NCI-H2196 treated with DMSO at 0.1 percent for 48 hours (cell line): ENCODE results near the gene KCNQ1.

Experiments used
- DNase-seq: peaks from one replicate; lab custom pipeline; 2025; ENCODE audit not compliant: unreplicated experiment; lab: John Stamatoyannopoulos, UW

The KCNQ1 gene

GRCh38 chr11:2533587-2534133, 88.9 kb downstream of the KCNQ1 start:
- DNase-seq, result no peak

- no peak for DNase-seq
Measured at GRCh38 chr11:2534134-2534956, 89.5 kb downstream of the KCNQ1 start.

- DNase-seq, result no peak
Measured at GRCh38 chr11:2534957-2535672, 90.3 kb downstream of the KCNQ1 start.

GRCh38 chr11:2535673-2536439, 91.0 kb downstream of the KCNQ1 start:
- DNase-seq, result no peak

- DNase-seq, result no peak
Measured at GRCh38 chr11:2536440-2536989, 91.7 kb downstream of the KCNQ1 start.

- no peak for DNase-seq
Measured at GRCh38 chr11:2537010-2537705, 92.3 kb downstream of the KCNQ1 start.

- DNase-seq, result no peak
Measured at GRCh38 chr11:2537896-2538724, 93.3 kb downstream of the KCNQ1 start.

- DNase-seq, result no peak
Measured at GRCh38 chr11:2538951-2539350, 94.1 kb downstream of the KCNQ1 start.

GRCh38 chr11:2539371-2540222, 94.8 kb downstream of the KCNQ1 start:
- DNase-seq, result no peak

GRCh38 chr11:2540223-2540991, 95.6 kb downstream of the KCNQ1 start:
- no peak for DNase-seq

- no peak for DNase-seq
Measured at GRCh38 chr11:2540992-2541680, 96.3 kb downstream of the KCNQ1 start.

- no peak for DNase-seq
Measured at GRCh38 chr11:2541881-2542361, 97.1 kb downstream of the KCNQ1 start.

GRCh38 chr11:2542406-2542805, 97.6 kb downstream of the KCNQ1 start:
- DNase-seq, result no peak

- no peak for DNase-seq
Measured at GRCh38 chr11:2547806-2548205, 103.0 kb downstream of the KCNQ1 start.

- DNase-seq, result no peak
Measured at GRCh38 chr11:2548596-2548995, 103.8 kb downstream of the KCNQ1 start.

GRCh38 chr11:2549080-2549479, 104.3 kb downstream of the KCNQ1 start:
- no peak for DNase-seq

- DNase-seq, result no peak
Measured at GRCh38 chr11:2549491-2549875, 104.7 kb downstream of the KCNQ1 start.
